ENCODE results near the gene UBP1. TPM values are rescaled to one million over a fixed set of nuclear protein-coding genes. Genes with fewer than 3 reads are reported as not detected.

The UBP1 gene
- total RNA-seq, 1 experiment from 2014 or later = 50.4 TPM

DNA sequence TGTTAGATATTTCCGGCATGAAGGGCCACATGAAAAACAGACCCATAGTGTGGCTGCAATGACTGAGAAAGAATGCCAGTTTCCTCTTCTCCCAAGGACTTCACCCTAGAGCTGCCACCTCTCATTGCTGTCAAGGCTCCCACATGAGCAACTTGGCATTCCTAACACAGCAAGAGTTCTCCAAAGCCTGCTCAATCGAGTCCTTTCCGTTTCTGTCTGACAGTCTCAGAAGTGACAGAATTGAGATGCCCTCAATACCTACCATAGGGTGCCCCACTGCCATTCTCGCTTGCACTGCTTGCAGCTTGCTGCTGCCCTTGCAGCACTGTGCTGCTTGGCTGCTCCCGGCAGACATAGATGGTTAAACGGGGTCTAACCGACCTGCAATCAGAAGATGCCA, 44.3 kb downstream of the UBP1 start:
- Histone ChIP-seq H4K20me1 (ENCODE audit: insufficient read depth) (no peaks in the 10 kb centered on the region), H3K9me2 (ENCODE audit: insufficient read depth) (no peaks in the 10 kb centered on the region), H3F3A (ENCODE audit: insufficient read depth, low read depth) (peaks cover 7% of the 10 kb centered on the region; the same call in 1 of the 2 replicates), H3K27ac (no peak overlapping the region), H3K36me3 (ENCODE audit: low read depth) (peaks cover 7% of the 10 kb centered on the region; the same call in 1 of the 2 replicates), H3K4me1 (replicated peaks; ENCODE audit: insufficient read depth) (peaks cover 15% of the 10 kb centered on the region), H3K4me2 (no peak overlapping the region), H3K9me3 (ENCODE audit: insufficient read depth, low read depth) (no peaks in the 10 kb centered on the region), H2AFZ (no peak overlapping the region), H3K4me3 (no peak overlapping the region), H3K79me2 (ENCODE audit: low read depth) (no peaks in the 10 kb centered on the region), H3K27me3 (ENCODE audit: insufficient read depth, low read depth) (no peaks in the 10 kb centered on the region)
- CTCF ChIA-PET = no interaction called here
- intact Hi-C loops (cut with micrococcal nuclease; ENCODE audit: unreplicated experiment) = loop anchor here (10.0 kb wide), 1 partner anchor 319 kb away; the partner anchor contains the start of gene CLASP2
- no peak for DNase-seq
- TF ChIP-seq, protein P1, sequence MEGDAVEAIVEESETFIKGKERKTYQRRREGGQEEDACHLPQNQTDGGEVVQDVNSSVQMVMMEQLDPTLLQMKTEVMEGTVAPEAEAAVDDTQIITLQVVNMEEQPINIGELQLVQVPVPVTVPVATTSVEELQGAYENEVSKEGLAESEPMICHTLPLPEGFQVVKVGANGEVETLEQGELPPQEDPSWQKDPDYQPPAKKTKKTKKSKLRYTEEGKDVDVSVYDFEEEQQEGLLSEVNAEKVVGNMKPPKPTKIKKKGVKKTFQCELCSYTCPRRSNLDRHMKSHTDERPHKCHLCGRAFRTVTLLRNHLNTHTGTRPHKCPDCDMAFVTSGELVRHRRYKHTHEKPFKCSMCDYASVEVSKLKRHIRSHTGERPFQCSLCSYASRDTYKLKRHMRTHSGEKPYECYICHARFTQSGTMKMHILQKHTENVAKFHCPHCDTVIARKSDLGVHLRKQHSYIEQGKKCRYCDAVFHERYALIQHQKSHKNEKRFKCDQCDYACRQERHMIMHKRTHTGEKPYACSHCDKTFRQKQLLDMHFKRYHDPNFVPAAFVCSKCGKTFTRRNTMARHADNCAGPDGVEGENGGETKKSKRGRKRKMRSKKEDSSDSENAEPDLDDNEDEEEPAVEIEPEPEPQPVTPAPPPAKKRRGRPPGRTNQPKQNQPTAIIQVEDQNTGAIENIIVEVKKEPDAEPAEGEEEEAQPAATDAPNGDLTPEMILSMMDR (conservative IDR thresholded peaks at IDR 0.05) = no peak
- no peak for TF ChIP-seq EZH2 (IDR thresholded peaks at IDR 0.05; ENCODE audit: low read depth)
- no TSS peak for BruUV-seq (replicated peaks)
- POLR2A ChIA-PET (ENCODE audit: unreplicated experiment) = interaction anchor here (0.6 kb wide), 1 partner anchor 264 kb away, joined by 4 read pairs; no protein-coding TSS in a partner anchor

DNA sequence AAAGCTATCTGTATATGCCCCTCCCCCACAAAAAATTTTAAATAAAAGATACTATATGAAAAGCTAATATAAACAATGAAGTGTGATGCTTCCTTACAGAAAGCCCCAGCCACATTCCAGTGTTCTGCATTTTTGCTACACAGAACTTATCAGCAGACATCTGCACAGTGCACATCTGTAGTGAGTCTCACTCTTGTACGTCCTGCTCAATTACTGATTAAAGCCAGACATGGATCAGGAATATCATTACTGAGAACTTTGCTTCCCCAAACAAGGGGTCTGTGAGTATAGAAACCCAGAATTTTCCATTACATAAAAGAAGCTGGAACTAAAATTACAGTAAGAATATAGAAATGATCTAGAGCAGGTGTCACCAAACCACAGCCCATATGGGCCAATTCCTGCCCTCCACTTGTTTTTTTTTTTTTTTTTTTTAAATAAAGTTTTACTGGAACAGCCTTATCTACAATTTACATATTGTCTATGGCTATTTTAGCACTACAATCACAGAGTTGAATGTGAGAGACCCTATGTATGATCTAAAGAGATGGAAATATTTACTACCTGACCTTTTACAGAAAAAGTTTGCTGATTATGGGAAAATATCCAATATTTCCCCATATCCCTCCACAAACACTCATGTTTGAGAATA, 45.7 kb downstream of the UBP1 start:
- POLR2A ChIA-PET (ENCODE audit: unreplicated experiment) = no interaction called here

DNA sequence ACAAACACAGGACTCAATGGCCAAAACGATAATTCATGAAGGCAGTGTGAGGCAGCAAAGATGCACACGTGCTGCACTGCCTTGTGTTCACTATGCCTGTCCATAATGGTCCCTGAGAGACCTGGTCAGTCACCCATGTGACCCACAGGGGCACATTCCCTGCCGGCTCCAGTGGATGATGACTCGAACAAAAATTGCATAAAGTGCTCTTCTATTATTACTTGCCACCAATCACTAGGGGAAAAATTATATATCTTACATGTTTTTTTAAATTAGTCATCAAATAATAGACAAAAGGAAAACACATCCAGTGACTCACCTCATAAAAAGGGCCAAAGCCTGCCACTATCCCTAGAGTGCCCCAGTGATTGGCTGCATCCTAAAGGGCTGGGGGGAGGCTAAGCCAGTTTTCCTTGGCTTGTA, 47.5 kb downstream of the UBP1 start:
- Histone ChIP-seq H3K36me3 (ENCODE audit: low read depth) (peaks cover 7% of the 10 kb centered on the region; the same call in 1 of the 2 replicates), H3K4me3 (no peak overlapping the region), H4K20me1 (ENCODE audit: insufficient read depth) (no peaks in the 10 kb centered on the region), H3K9me3 (ENCODE audit: insufficient read depth, low read depth) (no peaks in the 10 kb centered on the region), H3K9me2 (ENCODE audit: insufficient read depth) (no peaks in the 10 kb centered on the region), H3K27me3 (ENCODE audit: insufficient read depth, low read depth) (no peaks in the 10 kb centered on the region), H2AFZ (no peak overlapping the region), H3K27ac (peak overlapping the region; percentile 32; the same call in 1 of the 2 replicates), H3F3A (ENCODE audit: insufficient read depth, low read depth) (peaks cover 7% of the 10 kb centered on the region; the same call in 1 of the 2 replicates), H3K4me1 (replicated peaks; ENCODE audit: insufficient read depth) (peaks cover 15% of the 10 kb centered on the region), H3K4me2 (no peak overlapping the region), H3K79me2 (ENCODE audit: low read depth) (no peaks in the 10 kb centered on the region)
- BruUV-seq (replicated peaks) = no TSS peak
- DNase-seq = peak; percentile 32 to 72
- ChIA-PET CTCF (no interaction called here), POLR2A (ENCODE audit: unreplicated experiment) (no interaction called here)
- TF ChIP-seq, protein P1 (conservative IDR thresholded peaks at IDR 0.05) = no peak
- TF ChIP-seq EZH2 (IDR thresholded peaks at IDR 0.05; ENCODE audit: low read depth) = no peak
- intact Hi-C loops (cut with micrococcal nuclease; ENCODE audit: unreplicated experiment) = loop anchor here (10.0 kb wide), 1 partner anchor 322 kb away; the partner anchor contains the start of gene CLASP2

More for the DNA sequence above, 45.7 kb downstream of the UBP1 start:
- no peak for DNase-seq
- no peaks in the 10 kb centered on the region for H3K9me2 ChIP-seq (ENCODE audit: insufficient read depth)
- H3K27me3 ChIP-seq (ENCODE audit: insufficient read depth, low read depth) = no peaks in the 10 kb centered on the region
- TF ChIP-seq, protein P1 (conservative IDR thresholded peaks at IDR 0.05) = no peak
- no peak for TF ChIP-seq EZH2 (IDR thresholded peaks at IDR 0.05; ENCODE audit: low read depth)
- intact Hi-C loops (cut with micrococcal nuclease; ENCODE audit: unreplicated experiment) = loop anchor here (10.0 kb wide), 1 partner anchor 320 kb away; the partner anchor contains the start of gene CLASP2
- H3F3A ChIP-seq (ENCODE audit: insufficient read depth, low read depth) = peaks cover 7% of the 10 kb centered on the region; the same call in 1 of the 2 replicates
- no peaks in the 10 kb centered on the region for H3K79me2 ChIP-seq (ENCODE audit: low read depth)
- no peak overlapping the region for H3K4me2 ChIP-seq
- CTCF ChIA-PET = interaction anchor here (0.6 kb wide), 1 partner anchor 381 kb away, joined by 5 read pairs; no protein-coding TSS in a partner anchor
- no peaks in the 10 kb centered on the region for H3K9me3 ChIP-seq (ENCODE audit: insufficient read depth, low read depth)
- no TSS peak for BruUV-seq (replicated peaks)
- peaks cover 15% of the 10 kb centered on the region for H3K4me1 ChIP-seq (replicated peaks; ENCODE audit: insufficient read depth)
- H4K20me1 ChIP-seq (ENCODE audit: insufficient read depth) = no peaks in the 10 kb centered on the region
- no peak overlapping the region for H3K4me3 ChIP-seq
- peaks cover 7% of the 10 kb centered on the region; the same call in 1 of the 2 replicates for H3K36me3 ChIP-seq (ENCODE audit: low read depth)
- no peak overlapping the region for H2AFZ ChIP-seq
- no peak overlapping the region for H3K27ac ChIP-seq

All from PC-9 (cell line).